HG02884 (cell line): Measurements from ENCODE around the gene TNRC6A.
A peak's percentile ranks its signal among the peaks of the same experiment; 100 is the strongest.
"Not testable (repeated sequence)": the region's sequence is repeated elsewhere in the genome, so short reads cannot be mapped to it uniquely, and the experiment has no call there.

Experiments
- ATAC-seq: cut with Tn5 transposase; IDR thresholded peaks from one replicate; pipeline ENCODE4 v1.9.1; 2021; ENCODE audit warnings: mild to moderate bottlenecking, moderate library complexity; ENCODE audit not compliant: unreplicated experiment

The TNRC6A gene

GRCh38 chr16:24729243-24729950 lies at the start of gene TNRC6A:
TSS of gene TNRC6A (plus strand) at chr16:24729651. CDS start at chr16:24729842, 191 bp downstream.
- ATAC-seq: peak; percentile 87

- ATAC-seq: no peak
Observed at GRCh38 chr16:24681793-24682192, 47.7 kb upstream of the TNRC6A start.

GRCh38 chr16:24683250-24683649 lies 46.2 kb upstream of the TNRC6A start:
- ATAC-seq: no peak

GRCh38 chr16:24683847-24684493 lies 45.5 kb upstream of the TNRC6A start:
- no peak for ATAC-seq

GRCh38 chr16:24685539-24686432 lies 43.7 kb upstream of the TNRC6A start:
- no peak for ATAC-seq

- no peak for ATAC-seq
Observed at GRCh38 chr16:24686678-24687077, 42.8 kb upstream of the TNRC6A start.

GRCh38 chr16:24688359-24688758 lies 41.1 kb upstream of the TNRC6A start:
- ATAC-seq: no peak

- ATAC-seq: no peak
Observed at GRCh38 chr16:24689128-24689527, 40.3 kb upstream of the TNRC6A start.

- ATAC-seq: no peak
Observed at GRCh38 chr16:24692854-24693253, 36.6 kb upstream of the TNRC6A start.

- no peak for ATAC-seq
Observed at GRCh38 chr16:24694931-24695330, 34.5 kb upstream of the TNRC6A start.

- no peak for ATAC-seq
Observed at GRCh38 chr16:24696699-24697098, 32.8 kb upstream of the TNRC6A start.

GRCh38 chr16:24698308-24698707 lies 31.1 kb upstream of the TNRC6A start:
- no peak for ATAC-seq

- ATAC-seq: no peak
Observed at GRCh38 chr16:24699151-24699723, 30.2 kb upstream of the TNRC6A start.

- no peak for ATAC-seq
Observed at GRCh38 chr16:24700549-24701392, 28.7 kb upstream of the TNRC6A start.

- ATAC-seq: no peak
Observed at GRCh38 chr16:24701521-24701951, 27.9 kb upstream of the TNRC6A start.

- ATAC-seq: not testable (repeated sequence)
Observed at GRCh38 chr16:24707760-24708159, 21.7 kb upstream of the TNRC6A start.

GRCh38 chr16:24713379-24713778 lies 16.1 kb upstream of the TNRC6A start:
- no peak for ATAC-seq

- no peak for ATAC-seq
Observed at GRCh38 chr16:24717411-24717810, 12.0 kb upstream of the TNRC6A start.

- ATAC-seq: no peak
Observed at GRCh38 chr16:24718967-24719521, 10.4 kb upstream of the TNRC6A start.

- no peak for ATAC-seq
Observed at GRCh38 chr16:24721830-24722238, 7.6 kb upstream of the TNRC6A start.
